NT2/D1 (cell line): ENCODE measurements around the gene SGTB.
"Not testable (repeated sequence)": the region's sequence is repeated elsewhere in the genome, so short reads cannot be mapped to it uniquely, and the experiment has no call there.

ENCODE experiments used
- DNase-seq: peaks from one replicate; pipeline ENCODE4 v3.0.0-alpha.2; 2011; ENCODE audit warnings: low read depth, low spot score
- H3K27me3 ChIP-seq: 2 replicates; pipeline ENCODE4 v1.6.0; 2011; ENCODE audit warnings: mild to moderate bottlenecking; ENCODE audit not compliant: insufficient read length, insufficient read depth
- H3K36me3 ChIP-seq: 2 replicates; pipeline ENCODE4 v1.6.1; 2011; ENCODE audit warnings: mild to moderate bottlenecking, low read length, mixed read lengths; ENCODE audit not compliant: insufficient read depth, insufficient read length
- H3K4me1 ChIP-seq: 2 replicates; pipeline ENCODE4 v1.5.1; 2011; ENCODE audit not compliant: insufficient read depth, insufficient read length
- H3K4me3 ChIP-seq: 2 replicates; pipeline ENCODE4 v1.5.1; 2011; ENCODE audit warnings: low read depth; ENCODE audit not compliant: insufficient read length
- H3K9ac ChIP-seq: 2 replicates; pipeline ENCODE4 v1.6.0; 2011; ENCODE audit warnings: low read depth; ENCODE audit not compliant: insufficient read length
- H3K9me3 ChIP-seq: 2 replicates; pipeline ENCODE4 v1.5.1; 2011; ENCODE audit warnings: mild to moderate bottlenecking, low read length; ENCODE audit not compliant: insufficient read depth
- SUZ12 ChIP-seq: IDR thresholded peaks from 2 replicates; pipeline ENCODE4 v1.6.1; 2011; ENCODE audit not compliant: insufficient read length, insufficient read depth; ENCODE audit errors: extremely low read depth
- YY1 ChIP-seq: IDR thresholded peaks from 2 replicates; pipeline ENCODE4 v1.6.1; 2011; ENCODE audit not compliant: insufficient read length, insufficient read depth
- ZNF274 ChIP-seq: IDR thresholded peaks from 2 replicates; pipeline ENCODE4 v1.6.1; 2011; ENCODE audit warnings: mild to moderate bottlenecking, low read depth, low read length

The SGTB gene

DNA sequence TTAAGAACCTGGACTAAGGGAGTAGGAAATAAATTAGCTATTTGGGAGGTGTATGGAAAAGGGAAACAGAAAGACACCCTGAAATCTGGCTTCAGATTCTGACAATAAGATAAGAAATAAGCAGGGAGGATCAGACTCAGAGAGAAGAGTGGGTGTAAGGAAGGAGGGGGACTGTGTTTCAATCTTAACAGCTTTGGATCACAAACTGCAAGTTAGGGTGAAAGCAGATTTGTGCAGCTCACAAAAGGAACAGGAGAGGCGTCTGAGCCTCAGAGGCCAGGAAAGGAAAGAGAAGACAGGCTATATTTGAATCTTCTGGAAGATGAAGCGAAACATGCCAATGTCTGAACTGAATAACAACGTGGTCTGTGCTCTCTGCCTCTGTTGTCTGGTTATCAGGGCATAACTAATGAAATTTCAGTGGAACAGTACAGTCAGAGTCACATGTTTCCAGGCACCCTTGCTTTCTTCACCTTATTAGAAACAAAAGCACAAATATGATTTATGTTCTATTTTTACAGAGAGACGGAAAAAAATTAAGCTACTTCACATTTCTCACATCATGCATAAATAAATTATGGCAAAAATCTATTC, 26.6 kb downstream of the SGTB start:
- Histone ChIP-seq H3K27me3 (no peaks in the 10 kb centered on the region), H3K4me1 (no peaks in the 10 kb centered on the region), H3K36me3 (peaks cover 8% of the 10 kb centered on the region), H3K9me3 (no peaks in the 10 kb centered on the region), H3K4me3 (no peak overlapping the region), H3K9ac (no peak overlapping the region)
- no peak for DNase-seq
- TF ChIP-seq YY1, result no peak
- TF ChIP-seq ZNF274, result no peak
- TF ChIP-seq SUZ12, result no peak

DNA sequence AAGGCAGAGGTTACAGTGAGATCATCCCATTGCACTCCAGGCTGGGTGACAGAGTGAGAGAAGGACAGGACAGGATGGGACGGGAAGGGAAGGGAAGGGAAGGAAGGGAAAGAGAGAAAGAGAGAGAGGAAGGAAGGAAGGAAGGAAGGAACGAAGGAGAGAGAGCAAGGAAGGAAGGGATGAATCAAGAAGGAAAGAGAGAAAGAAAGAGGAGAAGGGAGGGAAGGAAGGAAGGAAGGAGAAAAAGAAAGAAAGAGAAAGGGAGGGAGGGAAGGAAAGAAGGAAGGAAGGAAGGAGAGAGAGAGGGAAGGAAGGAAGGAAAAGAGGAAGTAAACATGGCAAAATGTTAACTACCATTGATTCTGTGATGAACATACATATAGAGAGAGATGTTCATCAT, 28.8 kb downstream of the SGTB start:
- Histone ChIP-seq H3K27me3 (no peaks in the 10 kb centered on the region), H3K4me1 (no peaks in the 10 kb centered on the region), H3K4me3 (no peak overlapping the region), H3K9me3 (no peaks in the 10 kb centered on the region), H3K36me3 (peaks cover 7% of the 10 kb centered on the region), H3K9ac (no peak overlapping the region)
- no peak for DNase-seq
- TF ChIP-seq ZNF274, result no peak
- no peak for TF ChIP-seq SUZ12
- no peak for TF ChIP-seq YY1

DNA sequence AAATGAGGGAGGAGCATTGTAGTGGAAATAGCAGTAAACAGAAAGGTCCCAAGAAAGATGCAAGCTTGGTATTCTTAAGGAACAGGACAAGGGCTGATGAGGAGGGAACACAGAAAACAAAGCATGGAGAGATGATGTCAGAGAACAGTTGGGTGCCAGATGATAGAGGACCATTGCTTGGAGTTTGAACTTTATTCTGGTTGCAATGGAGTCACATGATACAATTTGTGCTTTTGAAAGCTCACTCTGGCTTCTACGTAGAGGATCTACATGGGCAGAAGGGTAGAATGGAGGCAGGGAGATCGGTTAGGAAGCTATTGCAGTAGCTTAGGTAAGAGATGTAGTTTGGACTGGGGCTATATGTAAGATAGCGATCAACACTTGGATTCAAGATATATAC, 39.8 kb downstream of the SGTB start:
- H3K9me3 ChIP-seq, result no peaks in the 10 kb centered on the region
- no peaks in the 10 kb centered on the region for H3K4me1 ChIP-seq
- H3K4me3 ChIP-seq, result no peak overlapping the region
- TF ChIP-seq SUZ12 (no peak), ZNF274 (no peak), YY1 (no peak)
- H3K27me3 ChIP-seq, result no peaks in the 10 kb centered on the region
- H3K36me3 ChIP-seq, result peaks cover 31% of the 10 kb centered on the region
- H3K9ac ChIP-seq, result no peak overlapping the region
- no peak for DNase-seq

GRCh38 chr5:65676056-65676455, 45.9 kb downstream of the SGTB start:
- not testable (repeated sequence) for DNase-seq, H3K27me3 ChIP-seq, H3K4me1 ChIP-seq

DNA sequence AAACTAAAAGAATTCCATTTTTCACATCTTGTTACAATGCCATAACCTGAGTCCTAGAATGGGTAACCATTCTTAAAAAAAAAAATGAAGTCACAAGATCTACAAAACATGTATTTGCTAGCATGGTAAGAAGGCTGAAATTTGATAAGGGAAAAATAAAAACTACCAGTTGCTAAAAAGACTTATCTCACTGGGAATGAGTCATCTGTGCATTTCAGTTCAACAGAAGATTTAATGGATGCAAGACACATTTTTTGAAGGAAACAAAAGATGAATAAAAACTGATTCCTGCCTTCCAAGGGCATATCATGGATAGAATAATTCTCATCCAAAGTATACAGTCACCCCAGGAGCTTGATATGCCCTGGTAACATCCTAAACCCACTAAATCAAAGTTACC, 47.2 kb downstream of the SGTB start:
- Histone ChIP-seq H3K4me3 (no peak overlapping the region), H3K9ac (no peak overlapping the region), H3K36me3 (peaks cover 24% of the 10 kb centered on the region), H3K27me3 (no peaks in the 10 kb centered on the region), H3K9me3 (no peaks in the 10 kb centered on the region), H3K4me1 (no peaks in the 10 kb centered on the region)
- no peak for DNase-seq
- TF ChIP-seq YY1 (no peak), SUZ12 (no peak), ZNF274 (no peak)

More at GRCh38 chr5:65676056-65676455, 45.9 kb downstream of the SGTB start:
- not testable (repeated sequence) for H3K4me3 ChIP-seq, H3K9me3 ChIP-seq, H3K9ac ChIP-seq
- H3K36me3 ChIP-seq, result peaks cover 32% of the 10 kb centered on the region

GRCh38 chr5:65672796-65673195, 49.1 kb downstream of the SGTB start:
- no peaks in the 10 kb centered on the region for H3K27me3 ChIP-seq
- no peak overlapping the region for H3K4me3 ChIP-seq
- H3K36me3 ChIP-seq, result peaks cover 21% of the 10 kb centered on the region
- no peaks in the 10 kb centered on the region for H3K9me3 ChIP-seq
- no peak overlapping the region for H3K9ac ChIP-seq
- no peak for DNase-seq
- no peak for TF ChIP-seq SUZ12
- no peak for TF ChIP-seq ZNF274
- TF ChIP-seq YY1, result no peak
- no peaks in the 10 kb centered on the region for H3K4me1 ChIP-seq

DNA sequence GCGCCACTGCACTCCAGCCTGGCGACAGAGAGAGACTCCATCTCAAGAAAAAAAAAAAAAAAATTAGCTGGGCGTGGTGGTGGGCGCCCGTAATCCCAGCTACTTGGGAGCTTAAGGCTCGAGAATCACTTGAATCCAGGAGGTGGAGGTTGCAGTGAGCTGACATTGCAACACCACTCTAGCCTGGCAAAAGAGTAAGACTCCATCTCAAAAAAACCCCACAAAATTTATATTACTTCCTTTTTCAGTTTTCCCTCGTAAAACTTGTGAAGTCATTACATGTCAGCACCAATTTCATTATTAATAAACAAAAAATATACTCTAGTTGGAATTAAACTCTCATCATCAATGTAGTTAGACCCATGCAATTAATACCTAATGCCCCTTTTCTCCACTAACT, 53.2 kb downstream of the SGTB start:
- Histone ChIP-seq H3K4me3 (no peak overlapping the region), H3K9ac (no peak overlapping the region), H3K9me3 (no peaks in the 10 kb centered on the region), H3K4me1 (no peaks in the 10 kb centered on the region), H3K27me3 (no peaks in the 10 kb centered on the region), H3K36me3 (peaks cover 24% of the 10 kb centered on the region)
- DNase-seq, result no peak
- TF ChIP-seq YY1, result no peak
- no peak for TF ChIP-seq ZNF274
- TF ChIP-seq SUZ12, result no peak
